ENCODE results near the gene CT47C1.
"Not testable (repeated sequence)": the region's sequence is repeated elsewhere in the genome, so short reads cannot be mapped to it uniquely, and the experiment has no call there.

Gene CT47C1

GRCh38 chrX:119072744-119073143, at the start of gene CT47C1:
Gene CT47C1, plus strand, starts transcription at chrX:119072993. Its CDS starts 233 bp downstream, at chrX:119073226.
- no peak for DNase-seq (ENCODE audit: low read depth)

- no peak for DNase-seq (ENCODE audit: low read depth)
These were observed 46.9 kb upstream of the CT47C1 start for GRCh38 chrX:119025900-119026299.

GRCh38 chrX:119026344-119026743, 46.4 kb upstream of the CT47C1 start:
- not testable (repeated sequence) for DNase-seq (ENCODE audit: low read depth)

- not testable (repeated sequence) for DNase-seq (ENCODE audit: low read depth)
These were observed 44.6 kb upstream of the CT47C1 start for GRCh38 chrX:119027960-119028732.

GRCh38 chrX:119028733-119029330, 44.0 kb upstream of the CT47C1 start:
- no peak for DNase-seq (ENCODE audit: low read depth)

GRCh38 chrX:119029656-119030055, 43.1 kb upstream of the CT47C1 start:
- DNase-seq (ENCODE audit: low read depth): not testable (repeated sequence)

GRCh38 chrX:119030990-119031389, 41.8 kb upstream of the CT47C1 start:
- DNase-seq (ENCODE audit: low read depth): no peak

GRCh38 chrX:119036107-119037029, 36.4 kb upstream of the CT47C1 start:
- no peak for DNase-seq (ENCODE audit: low read depth)

- no peak for DNase-seq (ENCODE audit: low read depth)
These were observed 32.4 kb upstream of the CT47C1 start for GRCh38 chrX:119040432-119040831.

- DNase-seq (ENCODE audit: low read depth): no peak
These were observed 31.6 kb upstream of the CT47C1 start for GRCh38 chrX:119041175-119041574.

- no peak for DNase-seq (ENCODE audit: low read depth)
These were observed 30.8 kb upstream of the CT47C1 start for GRCh38 chrX:119042040-119042439.

GRCh38 chrX:119042996-119043395, 29.8 kb upstream of the CT47C1 start:
- DNase-seq (ENCODE audit: low read depth): no peak

- no peak for DNase-seq (ENCODE audit: low read depth)
These were observed 26.9 kb upstream of the CT47C1 start for GRCh38 chrX:119045884-119046283.

GRCh38 chrX:119055687-119056086, 17.1 kb upstream of the CT47C1 start:
- no peak for DNase-seq (ENCODE audit: low read depth)

- no peak for DNase-seq (ENCODE audit: low read depth)
These were observed 9.9 kb upstream of the CT47C1 start for GRCh38 chrX:119062750-119063374.

- no peak for DNase-seq (ENCODE audit: low read depth)
These were observed 9.4 kb upstream of the CT47C1 start for GRCh38 chrX:119063428-119063827.

GRCh38 chrX:119067023-119067739, 5.6 kb upstream of the CT47C1 start:
- DNase-seq (ENCODE audit: low read depth): no peak

GRCh38 chrX:119069128-119069527, 3.7 kb upstream of the CT47C1 start:
- DNase-seq (ENCODE audit: low read depth): no peak

- DNase-seq (ENCODE audit: low read depth): no peak
These were observed 3.0 kb upstream of the CT47C1 start for GRCh38 chrX:119069762-119070161.

GRCh38 chrX:119071381-119071780, 1.4 kb upstream of the CT47C1 start:
- DNase-seq (ENCODE audit: low read depth): no peak

- no peak for DNase-seq (ENCODE audit: low read depth)
These were observed 560 bp downstream of the CT47C1 start for GRCh38 chrX:119073200-119073905.
